K562 treated with DMSO at 1 percent for 48 hours (cell line): ENCODE results near the gene TERT. TPM values are rescaled to one million over a fixed set of nuclear protein-coding genes. Genes with fewer than 3 reads are reported as not detected.

Experiments used
- total RNA-seq: library from RNA; unstranded; fragments of 300-600 nt; gene quantifications from 2 replicates; pipeline ENCODE4 v1.2.3, GENCODE V29; 2022; ENCODE audit warnings: low replicate concordance; ENCODE audit errors: extremely low read depth

Gene TERT
- not detected in 2 replicates for total RNA-seq

GRCh38 chr5:1294835-1295649, at the start of gene TERT:
TSS of gene TERT (minus strand) at chr5:1295068. CDS start at chr5:1294989, 79 bp downstream.

DNA sequence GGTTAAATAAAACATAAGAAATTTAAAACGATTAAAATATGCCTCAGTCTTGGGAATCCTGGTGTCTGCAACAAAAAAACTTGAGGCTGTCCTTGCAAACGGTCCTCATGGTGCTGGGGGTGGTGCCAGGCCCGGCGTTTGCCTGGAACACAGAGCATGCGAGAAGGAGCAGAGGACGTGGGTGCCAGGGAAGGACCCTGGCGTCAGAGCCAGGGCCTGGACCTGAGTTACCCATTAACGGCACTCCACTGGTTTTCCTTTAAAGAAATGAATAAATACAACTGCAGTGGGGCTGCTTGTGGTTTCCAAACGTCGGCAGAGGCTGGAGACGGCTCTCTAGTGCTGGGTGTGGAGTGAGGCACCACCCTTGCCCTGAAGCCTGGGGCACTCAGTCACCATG, 69.8 kb downstream of the TERT start, which contains the start of gene SLC6A18:
SLC6A18 (plus strand) TSS at position 301 of the 400 bp plus-strand sequence; CDS start at position 398, 97 bp downstream.

Other genes starting within 250 kb of the TERT start
- not detected in 2 replicates for gene SLC12A7, start 183.0 kb downstream of the TERT start, total RNA-seq
- gene SLC6A19, start 93.5 kb downstream of the TERT start, total RNA-seq, result not detected in 2 replicates
- gene SLC6A18, start 69.7 kb downstream of the TERT start, total RNA-seq, result not detected in 2 replicates
- gene CLPTM1L, start 50.0 kb upstream of the TERT start, total RNA-seq, result 2,775 TPM in 1 of 2 replicates, not detected in the other
- not detected in 2 replicates for gene SLC6A3, start 150.4 kb upstream of the TERT start, total RNA-seq
- gene LPCAT1, start 228.9 kb upstream of the TERT start, total RNA-seq, result not detected in 2 replicates